Activated T-cell treated with anti-CD3 and anti-CD28 coated beads for 24 hours (primary cell): ENCODE results near the gene MALSU1.

ENCODE experiments used
- DNase-seq: peaks from one replicate; pipeline ENCODE4 v3.0.0-alpha.2; 2020; ENCODE audit warnings: low read depth

MALSU1 gene

DNA sequence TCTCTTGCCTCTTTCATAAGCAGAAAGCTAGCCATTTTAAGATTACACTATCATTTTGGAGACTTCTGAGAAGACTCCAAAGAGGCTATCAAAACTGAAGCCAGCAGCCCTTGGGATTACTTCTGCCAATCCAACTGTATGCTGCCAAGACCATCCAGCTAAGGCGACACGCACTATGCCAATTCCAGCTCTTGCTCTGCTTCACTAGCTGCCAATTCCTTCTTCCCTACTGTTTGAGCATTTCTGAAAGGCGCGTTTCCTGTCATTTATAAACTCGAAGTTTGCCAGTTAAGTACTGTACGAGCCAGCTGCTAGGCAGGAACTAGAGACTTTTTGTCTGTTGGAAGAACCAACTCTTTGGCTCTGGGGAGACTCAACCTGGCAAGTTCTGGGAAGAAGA lies 36.5 kb downstream of the MALSU1 start:
- DNase-seq: no peak

DNA sequence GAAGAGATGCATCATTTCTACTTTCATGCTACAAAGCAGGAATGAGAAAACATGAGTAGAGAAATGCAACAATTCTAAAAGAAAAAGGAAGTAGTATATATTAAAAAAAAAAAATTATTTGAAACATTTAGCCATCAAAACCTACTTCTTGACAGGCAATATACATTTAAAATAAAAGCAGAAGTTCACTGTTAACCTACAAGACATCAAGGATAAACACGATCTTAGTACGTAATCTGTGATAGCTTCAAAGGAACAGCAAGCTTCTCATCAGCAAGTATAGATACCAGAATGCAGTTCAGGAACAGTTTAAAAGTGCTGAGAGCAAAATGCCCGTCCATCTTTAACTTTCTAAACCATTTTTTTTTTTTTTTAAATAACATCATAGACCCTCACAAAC lies 36.9 kb downstream of the MALSU1 start:
- no peak for DNase-seq

DNA sequence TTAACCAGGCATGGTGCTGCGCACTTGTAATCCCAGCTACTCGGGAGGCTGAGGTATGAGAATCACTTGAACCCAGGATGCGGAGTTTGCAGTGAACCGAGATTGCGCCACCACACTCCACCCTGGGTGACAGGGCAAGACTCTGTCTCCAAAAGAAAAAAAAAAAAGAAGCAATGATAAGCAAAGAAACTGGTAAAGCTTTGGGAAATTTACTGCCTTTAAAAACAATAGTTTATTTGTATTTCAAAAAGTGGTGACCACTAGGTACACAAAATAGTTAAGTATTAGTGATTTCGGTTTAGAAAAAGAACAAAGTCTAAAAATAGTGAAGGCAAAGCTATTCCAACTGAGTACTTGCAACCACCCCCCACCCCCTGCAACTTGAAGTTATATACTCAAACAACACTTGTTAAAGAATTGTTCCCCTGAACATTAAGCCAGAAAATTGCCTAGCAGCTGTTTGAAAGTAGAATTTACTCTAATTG lies 37.7 kb downstream of the MALSU1 start:
- DNase-seq: no peak

DNA sequence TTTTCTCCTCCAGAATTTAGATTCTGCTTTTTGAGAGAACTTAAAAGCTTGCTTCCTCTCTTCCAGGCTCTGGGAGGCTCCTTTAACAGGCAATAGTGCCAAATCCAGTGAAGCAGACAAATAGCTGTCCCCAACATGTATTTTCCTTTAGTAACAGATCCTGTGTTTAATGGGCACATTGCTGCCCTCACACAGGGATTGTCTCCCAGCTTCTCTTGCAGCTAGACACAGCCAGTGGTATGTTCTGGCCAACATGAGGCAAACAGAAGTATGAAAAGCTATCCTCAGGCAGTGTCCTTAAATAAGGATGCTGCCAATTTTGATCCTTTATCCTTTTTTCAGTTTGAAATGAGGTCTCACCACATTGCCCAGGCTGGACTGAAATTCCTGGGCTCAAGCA lies 38.2 kb downstream of the MALSU1 start:
- no peak for DNase-seq

DNA sequence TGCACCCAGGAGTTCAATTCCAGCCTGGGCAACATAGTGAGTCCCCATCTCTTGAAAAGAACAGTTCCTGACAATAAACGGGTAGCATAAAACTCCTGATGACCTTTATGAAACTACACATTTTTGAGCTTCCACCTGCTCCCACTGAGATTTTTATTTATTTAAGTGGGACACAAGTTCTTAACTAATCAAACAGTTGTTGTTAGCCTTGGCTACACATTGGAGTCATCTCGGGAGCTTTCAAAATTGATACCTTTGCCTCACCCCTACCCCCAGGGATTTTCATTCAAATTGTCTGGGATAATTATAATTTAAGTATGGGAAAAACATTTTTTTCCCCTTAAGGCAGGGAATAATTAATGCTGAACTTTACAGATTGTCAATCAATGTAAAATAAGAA lies 39.3 kb downstream of the MALSU1 start:
- no peak for DNase-seq

DNA sequence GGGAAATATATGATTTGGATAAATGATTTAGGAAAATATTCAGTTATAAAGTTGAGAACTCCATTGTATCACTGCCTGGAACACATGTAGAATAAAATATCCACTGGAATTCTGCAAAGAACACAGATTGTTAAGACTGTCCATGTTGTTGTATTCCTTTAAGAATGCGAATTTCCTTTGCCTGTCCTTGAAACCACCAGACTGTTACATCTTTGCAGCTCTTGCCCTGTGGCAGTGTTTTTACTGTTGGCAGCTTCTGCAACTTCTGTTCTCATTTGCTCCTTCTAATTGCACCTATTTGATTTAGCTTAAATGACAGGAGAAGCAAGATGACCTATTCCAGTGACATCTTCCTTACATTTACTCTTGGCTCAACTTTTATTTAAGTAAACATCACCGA lies 39.7 kb downstream of the MALSU1 start:
- no peak for DNase-seq

DNA sequence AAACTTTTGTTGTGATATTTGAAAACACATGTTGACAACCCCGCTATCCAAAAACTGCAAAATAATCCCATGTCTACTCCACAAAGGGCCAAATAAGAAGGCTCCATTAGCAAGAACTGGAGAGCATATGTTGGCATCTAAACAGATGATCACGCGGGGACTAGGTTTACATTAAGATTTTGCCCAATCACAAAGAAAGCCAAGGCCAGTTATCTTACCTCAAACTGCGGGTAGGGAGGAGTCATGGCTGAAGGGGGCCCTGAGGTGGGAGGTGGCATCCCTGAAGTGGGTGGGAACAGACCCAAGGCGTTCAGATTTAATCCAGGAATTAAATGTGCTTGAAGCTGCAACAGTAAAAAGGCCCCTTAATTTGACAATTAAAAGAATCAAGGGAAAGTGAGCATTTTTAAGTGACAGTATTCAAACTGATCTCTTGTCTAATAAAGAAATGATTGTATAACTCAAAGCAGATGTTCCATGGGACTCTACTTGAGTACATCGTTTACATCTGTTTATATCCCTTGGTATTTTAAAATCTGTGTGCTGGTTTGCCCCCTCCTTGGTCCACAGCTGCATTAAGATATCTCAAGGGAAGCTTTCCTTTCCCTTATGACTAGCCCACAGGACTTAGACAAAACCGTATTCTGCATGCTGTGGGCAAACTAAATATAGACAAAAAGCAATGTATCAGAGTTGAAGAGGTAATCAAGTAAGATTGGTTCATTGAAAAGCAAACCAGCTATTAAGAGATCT lies 42.9 kb downstream of the MALSU1 start:
- no peak for DNase-seq

DNA sequence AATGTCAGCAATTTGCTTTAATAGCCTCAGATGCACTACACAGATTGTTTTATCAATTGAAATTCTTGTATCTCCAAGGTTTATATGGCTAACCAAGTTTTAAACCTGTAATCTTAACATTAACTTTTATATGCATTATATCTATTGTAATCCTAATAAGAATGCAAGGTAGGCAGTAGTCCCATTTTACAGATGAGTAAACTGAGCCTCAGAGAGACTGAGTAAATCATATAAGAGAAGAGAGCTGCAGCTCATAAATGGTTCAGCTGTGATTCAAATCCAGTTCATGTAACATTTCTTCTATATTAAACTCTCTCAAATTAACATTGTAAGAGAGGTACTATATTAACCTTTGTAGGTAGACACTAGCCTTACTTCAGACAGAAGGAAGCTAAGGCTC lies 44.0 kb downstream of the MALSU1 start:
- no peak for DNase-seq

DNA sequence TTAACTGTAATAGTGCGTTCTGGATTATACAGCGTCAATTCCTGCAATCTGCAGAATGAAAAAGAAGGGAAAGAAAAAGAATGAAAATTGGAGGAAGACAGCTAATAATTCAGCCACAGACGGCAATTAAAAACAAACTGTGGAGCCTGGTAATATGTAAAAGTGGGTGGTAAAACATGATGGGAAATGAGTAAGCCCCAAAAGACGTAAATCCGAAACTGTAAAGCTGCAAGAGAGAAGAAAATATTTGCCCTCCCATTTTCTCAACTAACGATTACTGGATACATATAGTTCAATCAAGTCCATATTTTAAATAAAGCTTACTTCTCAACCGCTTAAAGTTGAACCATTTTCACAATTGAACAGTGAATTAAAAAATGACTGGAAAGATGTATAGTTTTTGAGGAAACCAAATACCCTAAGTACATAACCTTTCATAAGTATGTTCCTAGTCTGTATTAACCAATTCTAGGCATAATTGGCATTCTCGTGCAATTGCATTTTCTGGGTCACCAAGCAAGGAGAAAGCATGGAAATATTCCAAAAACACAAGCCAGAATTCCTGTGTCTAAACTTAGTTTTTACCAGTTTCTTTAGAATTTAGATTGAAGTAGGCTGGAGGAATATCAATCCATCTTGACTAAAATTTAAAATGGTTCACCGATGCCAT lies 44.8 kb downstream of the MALSU1 start:
- no peak for DNase-seq

DNA sequence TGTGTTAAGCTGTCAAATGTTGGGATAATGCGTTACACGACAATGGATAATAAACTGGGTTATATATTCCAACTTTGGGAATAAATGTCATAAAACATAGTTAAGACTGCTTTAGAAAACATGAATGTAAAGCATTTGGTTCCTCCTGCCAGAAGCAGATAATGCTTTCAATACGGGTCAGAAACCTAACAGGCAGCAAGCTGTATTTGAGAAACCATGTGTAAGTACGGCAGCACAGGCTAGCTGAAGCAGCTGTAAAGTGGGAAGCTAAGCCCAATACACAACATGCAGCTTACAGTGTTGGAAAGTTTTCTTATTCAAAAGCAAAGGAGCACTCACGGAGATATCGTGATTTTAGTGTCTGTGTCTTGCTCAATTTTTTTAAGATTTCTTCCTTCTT lies 46.5 kb downstream of the MALSU1 start:
- no peak for DNase-seq

DNA sequence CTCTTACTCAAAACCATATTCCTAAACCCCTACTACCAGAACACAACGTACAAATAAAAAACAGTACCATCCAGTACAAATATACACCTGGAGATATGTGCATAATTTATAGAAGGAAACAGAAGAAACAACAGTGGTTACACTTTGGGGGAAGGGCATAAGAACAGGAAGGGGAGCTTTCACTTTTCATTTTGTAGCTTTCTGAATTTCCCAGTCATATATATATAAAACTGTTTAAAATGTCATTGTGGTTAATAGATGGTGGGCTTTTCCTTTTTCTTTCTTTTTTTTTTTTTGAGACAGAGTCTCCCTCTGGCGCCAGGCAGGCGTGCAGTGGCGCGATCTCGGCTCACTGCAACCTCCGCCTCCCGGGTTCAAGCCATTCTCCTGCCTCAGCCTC lies 47.2 kb downstream of the MALSU1 start:
- DNase-seq: no peak

DNA sequence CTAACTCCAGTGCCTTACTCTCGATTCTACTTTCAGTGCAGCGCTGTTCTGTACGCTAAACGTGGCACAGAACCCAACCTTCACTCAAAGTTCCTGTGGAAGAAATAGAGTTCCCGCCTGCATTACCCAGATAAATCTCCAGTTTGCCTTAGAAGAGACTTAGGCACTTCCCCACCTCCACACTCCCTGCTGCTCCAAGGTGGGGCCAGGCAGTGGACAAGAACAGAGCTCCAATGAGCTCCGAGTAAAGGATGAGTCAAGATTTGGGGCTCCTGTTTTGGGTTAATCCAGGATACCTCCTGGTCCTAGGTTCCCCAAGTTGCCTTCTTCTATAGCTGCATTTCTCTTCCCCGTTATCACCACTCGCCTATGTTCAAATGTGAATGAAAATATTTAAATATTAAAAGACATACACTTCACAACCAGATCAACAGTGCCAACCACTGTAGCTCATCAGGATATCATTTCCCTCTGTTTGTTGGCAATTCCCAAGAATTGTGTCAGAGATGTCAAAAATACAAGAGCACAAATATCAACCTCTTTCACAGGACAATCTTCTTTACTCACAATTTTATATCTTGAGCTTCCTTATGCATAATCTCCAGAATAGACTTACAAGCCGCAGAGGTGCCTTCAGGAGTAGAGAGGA lies 48.0 kb downstream of the MALSU1 start:
- no peak for DNase-seq

DNA sequence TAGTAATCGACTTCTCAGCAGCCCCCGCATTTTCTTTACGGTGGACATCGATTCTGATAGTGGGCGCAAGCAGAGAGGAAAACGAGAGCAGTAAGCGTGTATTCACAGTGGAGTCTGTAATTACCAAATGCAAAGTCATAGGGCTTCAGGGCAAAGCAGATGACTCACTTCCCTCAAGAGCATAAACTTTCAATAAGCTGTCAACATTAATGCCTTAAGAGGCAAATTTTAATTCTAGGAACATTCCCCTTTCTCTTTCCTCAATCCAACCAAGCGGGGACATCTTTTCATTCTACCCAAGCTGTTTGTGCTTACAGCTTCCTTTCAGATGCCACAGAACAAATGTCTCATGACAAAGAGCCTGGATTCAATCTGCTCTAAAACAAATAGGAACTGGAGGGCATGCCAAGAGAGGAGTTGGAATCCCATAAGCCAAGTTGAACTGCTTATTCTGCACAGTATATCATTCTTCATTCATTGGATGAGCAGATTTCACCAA lies 48.6 kb downstream of the MALSU1 start:
- DNase-seq: no peak

DNA sequence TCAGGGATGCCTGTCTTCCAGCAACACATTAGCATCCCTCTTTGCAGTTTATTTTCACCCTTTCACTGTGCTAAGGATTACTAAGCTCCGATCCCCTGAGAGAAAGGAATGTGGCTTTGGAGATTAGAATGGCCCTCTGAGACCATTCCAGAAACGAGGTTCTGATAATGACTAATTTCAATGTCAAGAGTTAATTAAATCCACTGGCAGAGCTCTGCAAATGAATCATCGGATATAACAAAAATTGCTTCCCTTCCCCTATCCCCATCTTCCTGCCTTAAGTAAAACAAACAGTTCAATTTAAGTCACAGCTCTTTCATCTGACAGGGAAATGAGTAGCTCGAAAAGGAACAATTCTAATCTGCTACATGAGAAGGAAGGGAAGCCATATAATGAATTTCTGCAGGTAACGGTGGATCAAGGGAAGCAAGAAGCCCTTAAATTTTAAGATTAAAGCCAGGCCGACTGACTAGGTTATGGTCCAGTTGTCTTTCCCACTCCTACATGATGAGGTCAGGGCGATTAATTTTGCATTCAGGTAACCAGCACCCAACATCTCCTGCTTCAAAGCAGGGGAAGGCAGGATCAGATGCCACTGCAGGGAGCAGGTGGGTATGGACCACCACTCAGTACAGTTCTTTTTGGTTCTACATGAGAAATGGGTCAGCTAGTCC lies 50.5 kb downstream of the MALSU1 start:
- no peak for DNase-seq

DNA sequence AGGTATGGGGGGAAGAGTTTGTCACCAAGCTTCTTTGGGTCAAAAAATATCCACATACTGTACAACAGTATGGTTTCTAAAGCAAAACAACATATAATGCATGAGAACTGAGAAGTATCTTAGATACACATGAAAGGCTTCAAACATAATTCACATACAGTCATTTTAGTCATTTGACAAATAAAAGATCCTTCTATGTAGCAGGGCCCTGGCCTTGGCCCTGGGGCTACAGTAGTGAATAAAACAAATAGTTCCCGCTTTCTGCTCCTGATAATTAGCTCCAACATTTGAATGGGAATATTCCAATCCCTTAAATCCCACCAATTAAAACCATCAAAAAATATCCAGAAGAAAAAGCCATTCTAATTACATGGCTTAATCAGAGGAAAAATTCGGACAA lies 51.3 kb downstream of the MALSU1 start:
- no peak for DNase-seq

DNA sequence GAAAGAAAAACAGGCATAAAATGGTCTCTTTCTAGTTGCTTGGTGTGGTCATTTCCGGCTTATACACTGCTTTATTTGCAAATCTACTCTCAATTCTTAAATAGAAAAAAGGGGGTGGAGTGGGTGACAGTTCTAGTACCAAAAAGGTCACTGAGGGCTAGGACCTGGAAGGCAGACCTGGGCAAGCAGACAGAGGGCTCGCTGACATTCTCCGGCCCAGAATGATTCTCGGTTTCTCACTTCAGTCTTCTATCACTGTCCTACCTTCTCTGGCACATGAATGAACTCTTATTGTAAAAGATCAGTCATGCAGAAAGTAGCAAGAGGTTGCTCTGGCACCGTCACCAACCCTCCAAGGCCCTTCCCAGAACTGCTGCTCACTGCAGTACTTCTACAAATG lies 54.0 kb downstream of the MALSU1 start:
- no peak for DNase-seq

DNA sequence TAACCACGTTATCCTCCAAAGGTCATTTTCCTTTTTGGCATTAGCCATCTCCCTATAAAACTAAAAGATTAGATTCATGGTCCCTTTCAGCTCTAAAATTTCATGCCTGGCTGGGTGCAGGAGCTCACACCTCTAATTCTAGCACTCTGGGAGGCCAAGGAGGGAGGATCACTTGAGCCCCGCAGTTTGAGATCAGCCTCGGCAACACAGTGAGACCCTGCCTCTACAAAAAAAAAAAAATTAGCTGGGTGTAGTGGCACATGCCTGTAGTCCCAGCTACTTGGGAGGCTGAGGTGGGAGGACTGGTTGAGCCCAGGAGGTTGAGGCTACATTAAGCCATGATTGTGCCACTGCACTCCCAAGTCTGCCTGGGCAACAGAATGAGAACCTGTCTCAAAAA lies 57.0 kb downstream of the MALSU1 start:
- no peak for DNase-seq

DNA sequence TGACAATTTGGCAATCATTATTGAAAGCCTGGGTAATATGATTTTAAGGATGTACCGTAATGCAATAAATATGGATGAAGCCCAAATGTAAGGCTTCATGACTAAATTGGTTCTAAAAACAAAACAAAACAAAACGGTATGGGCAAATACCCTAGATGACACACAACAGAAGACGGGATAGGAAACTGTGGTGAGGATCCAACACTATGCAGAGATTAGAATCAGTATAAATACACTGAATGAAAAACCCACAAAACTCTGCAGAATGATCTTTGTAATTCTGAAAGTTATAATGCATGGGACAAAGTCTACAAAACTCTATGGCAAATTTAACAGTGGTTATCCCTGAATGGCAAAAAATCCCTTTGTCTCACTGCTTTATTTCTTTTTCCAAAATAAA lies 57.6 kb downstream of the MALSU1 start:
- no peak for DNase-seq

DNA sequence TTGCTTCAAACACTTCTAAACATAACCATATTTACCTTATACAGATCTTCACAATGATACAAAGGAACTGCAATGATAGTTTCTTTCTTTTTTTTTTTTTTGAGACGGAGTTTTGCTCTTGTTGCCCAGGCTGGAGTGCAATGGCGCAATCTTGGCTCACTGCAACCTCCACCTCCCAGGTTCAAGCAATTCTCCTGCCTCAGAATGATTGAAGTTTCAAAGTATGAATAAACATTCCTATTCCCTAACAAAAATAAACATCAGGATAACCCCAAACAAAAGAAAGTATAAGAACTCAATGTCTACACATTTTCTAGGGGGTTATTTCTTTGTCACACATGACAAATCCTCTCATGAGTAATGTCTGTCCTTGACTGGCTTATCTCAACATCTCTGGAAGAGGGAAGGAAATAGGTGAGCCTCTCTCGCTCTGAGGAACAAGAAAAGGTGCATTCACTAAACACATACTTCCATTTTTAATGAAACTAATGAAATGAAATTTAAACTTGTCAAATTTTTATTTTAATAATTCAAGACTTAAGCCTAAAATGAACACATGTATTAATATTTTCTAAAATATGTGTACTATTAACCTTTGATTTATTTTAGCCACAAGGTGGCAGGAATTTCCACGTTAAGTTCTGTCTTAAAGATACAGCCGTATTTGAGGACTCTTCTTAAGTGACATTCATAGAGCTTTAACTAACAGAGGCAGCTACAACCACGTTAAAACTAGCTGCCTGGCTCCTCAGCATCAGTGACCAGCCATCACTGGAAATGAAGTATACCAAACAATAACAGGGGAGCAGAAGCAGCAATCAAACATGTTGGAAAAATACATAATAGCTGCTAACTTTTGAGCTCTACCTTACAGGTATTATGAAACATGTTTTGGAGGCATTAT lies 58.3 kb downstream of the MALSU1 start:
- no peak for DNase-seq

DNA sequence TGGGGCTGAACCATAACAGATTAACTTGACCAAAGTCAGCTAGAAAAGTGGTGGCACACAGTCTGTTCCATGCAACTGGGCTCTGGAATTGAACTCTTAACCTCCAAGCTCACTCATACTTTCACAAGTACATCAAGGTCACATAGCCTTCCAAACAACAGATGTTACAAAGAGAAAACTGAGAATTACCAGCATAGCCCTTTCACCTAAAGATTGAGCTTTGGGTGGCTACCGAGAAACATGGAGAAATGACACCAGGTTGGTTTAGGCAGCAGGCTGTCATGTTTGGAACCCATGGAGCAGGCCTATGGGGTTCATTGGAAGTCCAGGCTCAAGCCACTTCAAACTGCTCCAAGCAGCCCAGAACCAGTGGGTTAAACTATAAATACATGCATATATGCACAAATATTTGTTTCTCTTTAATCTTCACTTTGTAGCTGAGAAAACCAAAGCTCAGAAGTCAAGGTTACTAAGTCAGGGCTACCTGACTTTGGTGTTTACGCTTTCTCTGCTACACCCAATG lies 59.1 kb downstream of the MALSU1 start:
- no peak for DNase-seq
